ENCODE data around the gene FER.
"Not testable (repeated sequence)": the region's sequence is repeated elsewhere in the genome, so short reads cannot be mapped to it uniquely, and the experiment has no call there.

Gene FER

DNA sequence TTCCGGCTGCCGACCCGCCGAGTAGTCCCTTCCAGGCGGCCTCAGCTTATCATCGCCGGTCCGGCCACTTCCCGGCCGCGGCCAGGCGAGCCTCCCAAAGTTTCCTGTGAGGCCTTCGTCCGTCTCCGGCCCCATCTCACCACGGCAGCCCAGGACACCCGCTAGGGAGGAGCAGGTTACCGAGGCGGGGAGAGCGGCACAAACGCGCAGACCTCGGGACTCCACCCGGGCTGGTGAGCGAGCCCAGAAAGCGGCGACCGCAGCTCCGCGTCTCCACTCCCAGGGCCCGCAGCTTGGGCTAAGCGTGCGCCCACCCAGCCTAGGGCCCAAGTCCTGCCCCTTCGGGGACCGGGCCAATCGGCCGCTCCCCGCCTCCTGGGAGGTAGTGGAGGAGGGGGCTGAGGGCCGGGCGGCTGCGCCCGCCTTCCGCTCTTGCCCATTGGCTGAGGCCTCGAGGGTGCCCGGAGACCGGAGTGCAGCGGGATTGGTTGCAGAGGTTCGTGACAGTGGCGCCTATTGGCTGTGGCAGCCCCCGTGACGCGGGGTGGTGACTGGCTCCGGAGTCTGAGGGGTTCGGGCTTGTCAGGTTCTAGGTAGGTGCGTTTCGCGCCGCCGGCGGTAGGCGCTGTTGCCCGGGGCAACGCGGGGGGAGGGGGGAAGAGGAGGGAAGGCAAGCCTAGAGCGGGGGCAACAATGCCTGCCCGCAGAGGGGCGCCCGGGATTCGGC lies 867 bp downstream of the FER start:
- peak; percentile 96 for DNase-seq

DNA sequence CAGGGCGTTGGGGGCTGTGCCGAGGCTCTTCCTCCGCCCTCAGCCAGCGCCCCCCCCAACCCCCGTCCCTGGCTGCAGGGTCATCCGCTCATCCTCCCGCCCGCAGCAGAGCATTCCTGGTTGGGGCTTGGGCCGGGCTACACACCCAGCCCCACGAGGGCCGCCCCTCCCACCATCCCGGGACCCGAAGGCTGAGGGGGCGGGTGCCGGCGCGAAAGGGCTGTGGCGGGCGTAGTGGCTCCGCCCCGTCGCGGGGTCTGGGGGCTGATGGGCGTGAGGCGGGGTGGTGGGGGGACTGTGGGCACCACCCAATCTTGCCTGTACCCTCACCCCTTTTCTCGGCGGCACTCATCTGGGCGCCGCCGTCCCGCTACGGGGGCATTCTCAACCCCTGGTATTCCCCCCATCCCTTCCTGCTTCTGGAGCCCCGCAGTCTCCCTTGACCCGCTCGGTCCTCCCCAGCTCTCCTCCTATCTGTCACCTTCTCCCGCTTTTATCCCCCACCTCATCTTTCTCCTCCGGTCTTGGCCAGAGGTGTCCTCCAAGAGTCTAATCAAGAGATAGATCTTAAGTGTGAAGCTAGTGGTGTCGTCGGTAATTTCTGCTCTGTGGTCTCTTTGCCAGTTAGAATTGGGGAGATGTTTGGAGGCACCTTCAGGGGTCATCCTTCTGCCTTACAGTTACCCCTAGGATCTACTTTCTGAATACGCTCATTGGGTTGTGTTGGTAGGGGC lies 1.6 kb downstream of the FER start:
- DNase-seq: no peak

DNA sequence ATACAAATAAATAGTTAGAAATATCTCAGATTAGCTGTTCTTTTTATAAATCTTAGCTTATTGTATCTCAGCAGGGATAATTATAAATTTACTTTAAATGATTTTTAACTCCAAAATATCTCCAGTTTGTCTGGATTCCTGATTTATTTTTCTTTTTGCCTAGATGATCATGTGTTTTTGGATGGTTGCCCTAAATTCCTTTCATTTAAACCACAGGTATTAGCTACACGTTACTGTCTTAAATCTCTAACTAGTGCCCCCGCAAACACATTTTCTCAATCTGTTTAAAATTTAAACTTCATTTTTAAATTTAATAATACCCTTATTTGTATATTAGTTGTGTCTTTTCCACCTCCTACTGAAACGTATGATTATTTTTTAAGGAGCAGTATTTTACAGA lies 5.6 kb downstream of the FER start:
- no peak for DNase-seq

DNA sequence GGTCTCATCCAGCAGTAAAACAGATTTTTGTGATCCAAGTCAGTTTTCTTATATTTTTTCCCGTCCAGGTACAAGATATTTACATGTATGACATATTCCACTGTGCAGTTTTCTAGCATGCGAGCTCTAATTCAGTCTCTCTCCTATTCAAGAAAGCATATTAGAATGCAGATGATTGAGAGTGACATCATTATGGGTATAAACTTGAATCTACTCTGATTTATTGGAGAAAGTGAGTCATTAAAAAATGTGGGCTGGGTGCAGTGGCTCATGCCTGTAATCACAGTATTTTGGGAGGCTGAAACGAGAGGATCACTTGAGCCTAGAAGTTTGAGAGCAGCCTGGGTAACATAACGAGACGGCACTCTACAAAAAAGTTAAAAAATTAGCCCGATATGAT lies 6.2 kb downstream of the FER start:
- DNase-seq: no peak

DNA sequence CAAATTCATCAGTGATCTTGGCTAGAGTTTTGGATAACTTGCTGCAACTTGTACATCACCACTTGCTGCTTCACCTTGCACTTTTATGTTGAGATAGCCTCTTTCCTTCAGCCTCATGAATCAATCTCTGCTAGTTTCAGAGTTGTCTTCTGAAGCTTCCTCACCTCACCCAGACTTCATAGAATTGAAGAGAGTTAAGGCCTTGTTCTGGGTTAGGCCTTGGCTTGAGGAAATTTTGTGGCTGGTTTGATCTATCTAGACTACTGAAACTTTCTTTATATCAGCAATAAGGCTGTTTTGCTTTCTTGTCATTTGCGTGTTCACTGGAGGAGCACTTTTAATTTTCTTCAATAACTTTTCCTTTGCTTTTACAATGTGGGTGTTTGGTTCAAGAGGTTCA lies 12.8 kb downstream of the FER start:
- DNase-seq: no peak

DNA sequence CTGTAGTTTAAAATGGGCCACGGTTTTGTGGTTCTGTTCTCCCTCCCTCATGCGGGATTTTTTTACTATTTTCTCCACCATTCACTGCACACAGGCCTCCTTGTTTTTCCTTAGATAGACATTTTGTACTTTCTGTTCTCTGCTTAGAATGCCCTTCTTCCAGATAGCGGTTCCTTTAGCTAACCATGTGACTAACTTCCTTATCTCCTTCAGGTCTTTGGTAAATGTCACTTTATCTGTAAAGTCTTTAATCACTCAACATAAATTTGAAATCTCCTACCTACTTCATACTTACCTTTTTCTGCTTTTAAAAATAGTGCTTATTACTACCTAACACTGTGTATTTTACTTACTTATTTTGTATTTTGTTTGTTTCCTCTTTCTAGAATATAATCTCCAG lies 15.0 kb downstream of the FER start:
- no peak for DNase-seq

DNA sequence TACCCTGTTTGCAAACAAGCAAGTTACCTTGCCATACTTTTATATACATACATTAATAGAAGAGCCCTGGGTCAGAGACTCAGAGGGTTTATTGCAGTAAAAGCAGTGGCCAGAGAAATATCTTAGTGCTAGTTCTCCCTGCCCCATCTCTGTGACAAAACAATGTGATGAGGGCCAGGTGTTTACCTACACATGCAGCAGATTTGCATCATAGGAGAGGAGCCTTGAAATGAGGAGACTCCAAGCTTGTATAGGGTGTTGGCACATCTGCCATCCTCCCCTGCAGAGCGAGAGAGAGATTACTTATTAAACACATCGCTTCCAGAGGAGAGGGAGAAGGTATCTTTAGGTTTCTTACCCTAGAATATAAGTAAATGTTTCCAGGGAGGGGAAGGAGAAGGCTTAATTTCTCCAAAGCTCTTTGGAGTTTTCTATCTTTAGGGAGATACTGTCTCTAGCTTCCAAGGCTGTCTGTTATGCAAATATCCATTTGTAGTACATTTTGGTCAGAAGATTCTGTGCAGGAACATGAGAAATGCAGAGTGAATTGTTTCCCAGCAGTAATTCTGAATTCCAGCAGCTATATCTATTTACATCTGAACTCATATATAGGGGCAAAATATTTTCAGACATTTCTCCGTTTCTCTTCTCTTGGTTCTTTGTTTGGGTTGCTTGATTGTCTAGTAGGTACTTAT lies 15.7 kb downstream of the FER start:
- DNase-seq: no peak

DNA sequence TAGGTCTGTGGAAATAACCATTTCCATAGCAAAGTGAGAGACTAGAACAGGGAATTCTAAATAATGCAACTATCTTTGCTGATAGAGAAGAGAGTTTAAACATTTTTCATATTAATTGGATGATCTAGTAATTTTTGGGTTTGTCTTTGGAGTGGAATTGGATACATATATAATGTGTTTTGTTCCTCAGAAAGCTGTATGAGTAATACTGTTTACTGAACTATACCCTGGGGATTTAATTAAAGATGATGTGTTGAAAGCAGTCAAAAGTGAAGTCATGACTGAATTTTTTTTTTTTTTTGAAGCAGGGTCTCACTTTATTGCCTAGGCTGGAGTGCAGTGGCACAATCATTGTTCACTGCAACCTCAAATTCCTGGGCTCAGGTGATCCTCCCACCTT lies 17.9 kb downstream of the FER start:
- DNase-seq: no peak

DNA sequence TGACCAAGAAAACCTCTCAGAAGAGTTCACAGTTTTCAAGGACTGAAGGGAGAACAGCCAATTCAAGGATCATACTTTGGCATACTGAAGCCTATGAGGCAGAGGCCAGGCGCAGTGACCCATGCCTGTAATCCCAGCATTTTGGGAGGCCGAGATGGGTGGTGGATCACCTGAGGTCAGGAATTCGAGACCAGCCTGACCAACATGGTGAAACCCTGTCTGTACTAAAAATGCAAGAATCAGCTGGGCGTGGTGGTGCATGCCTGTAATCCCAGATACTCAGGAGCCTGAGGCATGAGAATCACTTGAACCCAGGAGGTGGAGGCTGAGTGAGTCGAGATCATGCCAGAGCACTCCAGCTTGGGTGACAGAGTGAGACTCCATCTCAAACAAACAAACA lies 19.2 kb downstream of the FER start:
- not testable (repeated sequence) for DNase-seq

DNA sequence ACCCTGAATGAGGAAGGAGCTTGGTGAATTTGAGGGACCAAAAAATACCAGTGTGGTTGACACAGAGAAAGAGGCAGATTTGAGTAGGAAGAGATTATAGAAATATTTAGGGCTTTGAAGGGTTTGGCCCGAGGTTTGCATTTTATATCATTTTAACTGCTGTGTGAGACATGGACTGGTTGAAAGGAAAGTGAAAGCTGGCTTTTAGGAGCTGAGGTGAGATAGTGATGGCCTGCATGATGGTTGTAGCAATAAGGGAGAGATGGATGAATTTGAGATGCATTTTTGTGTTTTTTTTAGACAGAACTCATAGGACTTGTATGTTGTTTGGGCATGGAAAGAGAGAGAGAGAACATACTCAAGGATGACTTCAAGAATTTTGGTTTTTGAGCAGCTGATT lies 21.7 kb downstream of the FER start:
- DNase-seq: no peak

DNA sequence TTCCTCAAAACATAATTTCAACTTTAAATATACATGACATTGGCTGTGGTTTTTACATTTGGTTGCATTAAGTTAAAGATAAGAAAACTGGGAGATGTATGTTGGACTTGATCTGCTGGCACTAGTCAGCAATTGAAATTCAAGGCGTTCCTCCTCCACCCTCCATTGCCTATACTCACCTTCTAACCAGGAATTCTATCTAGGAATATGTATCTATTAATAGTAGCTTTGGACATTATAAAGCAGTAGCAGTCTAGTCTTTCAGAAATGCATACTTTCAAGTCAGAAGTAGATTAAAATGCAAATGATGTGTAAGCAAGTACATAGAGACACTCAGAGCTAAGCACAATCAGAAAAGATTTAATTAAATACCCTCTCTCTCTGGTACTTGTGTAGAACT lies 24.9 kb downstream of the FER start:
- DNase-seq: no peak

DNA sequence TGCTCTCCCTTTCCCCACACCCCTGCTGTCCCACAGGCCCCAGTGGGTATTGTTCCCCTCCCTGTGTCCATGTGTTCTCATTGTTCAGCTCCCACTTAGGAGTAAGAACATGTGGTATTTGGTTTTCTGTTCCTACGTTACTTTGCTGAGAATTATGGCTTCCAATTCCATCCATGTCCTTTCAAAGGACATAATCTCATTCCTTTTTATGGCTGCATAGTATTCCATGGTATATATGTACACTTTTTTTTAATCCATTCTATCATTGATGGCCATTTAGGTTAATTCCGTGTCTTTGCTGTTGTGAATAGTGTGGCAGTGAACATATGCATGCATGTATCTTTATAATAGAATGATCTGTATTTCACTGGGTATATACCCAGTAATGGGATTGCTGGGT lies 25.6 kb downstream of the FER start:
- no peak for DNase-seq

DNA sequence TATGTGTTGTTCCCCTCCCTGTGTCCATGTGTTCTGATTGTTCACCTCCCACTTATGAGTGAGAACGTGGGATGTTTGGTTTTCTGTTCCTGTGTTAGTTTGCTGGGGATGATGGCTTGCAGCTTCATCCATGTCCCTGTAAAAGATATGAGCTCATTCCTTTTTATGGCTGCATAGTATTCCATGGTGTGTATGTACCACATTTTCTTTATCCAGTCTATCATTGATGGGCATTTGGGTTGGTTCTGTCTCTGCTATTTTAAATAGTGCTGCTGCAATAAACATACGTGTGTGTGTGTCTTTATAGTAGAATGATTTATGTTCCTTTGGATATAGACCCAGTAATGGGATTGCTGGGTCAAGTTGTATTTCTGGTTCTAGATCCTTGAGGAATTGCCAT lies 26.4 kb downstream of the FER start:
- DNase-seq: not testable (repeated sequence)

DNA sequence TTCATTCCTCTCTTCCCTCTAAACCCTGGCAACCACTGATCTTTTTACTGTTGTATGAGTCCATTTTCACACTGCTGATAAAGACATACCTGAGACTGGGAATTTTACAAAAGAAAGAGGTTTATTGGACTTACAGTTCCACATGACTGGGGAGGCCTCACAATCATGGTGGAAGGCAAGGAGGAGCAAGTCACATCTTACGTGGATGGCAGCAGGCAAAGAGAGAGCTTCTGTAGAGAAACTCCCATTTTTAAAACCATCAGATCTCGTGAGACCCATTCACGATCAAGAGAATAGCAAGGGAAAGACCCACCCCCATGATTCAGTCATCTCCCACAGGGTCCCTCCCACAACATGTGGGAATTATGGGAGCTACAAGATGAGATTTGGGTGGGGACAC lies 29.9 kb downstream of the FER start:
- not testable (repeated sequence) for DNase-seq

DNA sequence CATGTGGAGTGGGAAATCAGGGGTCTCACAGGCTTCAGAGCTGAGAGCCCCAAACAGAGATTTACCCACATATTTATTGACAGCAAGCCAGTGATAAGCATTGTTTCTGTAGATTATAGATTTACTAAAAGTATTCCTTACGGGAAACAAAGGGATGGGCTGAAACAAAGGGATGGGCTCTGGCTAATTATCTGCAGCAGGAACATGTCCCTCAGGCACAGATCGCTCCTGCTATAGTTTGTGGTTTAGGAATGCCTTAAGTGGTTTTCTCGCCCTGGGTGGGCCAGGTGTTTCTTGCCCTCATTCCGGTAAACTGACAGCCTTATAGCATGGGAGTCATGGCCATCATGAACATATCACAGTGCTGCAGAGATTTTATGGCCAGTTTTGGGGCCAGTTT lies 36.9 kb downstream of the FER start:
- not testable (repeated sequence) for DNase-seq

DNA sequence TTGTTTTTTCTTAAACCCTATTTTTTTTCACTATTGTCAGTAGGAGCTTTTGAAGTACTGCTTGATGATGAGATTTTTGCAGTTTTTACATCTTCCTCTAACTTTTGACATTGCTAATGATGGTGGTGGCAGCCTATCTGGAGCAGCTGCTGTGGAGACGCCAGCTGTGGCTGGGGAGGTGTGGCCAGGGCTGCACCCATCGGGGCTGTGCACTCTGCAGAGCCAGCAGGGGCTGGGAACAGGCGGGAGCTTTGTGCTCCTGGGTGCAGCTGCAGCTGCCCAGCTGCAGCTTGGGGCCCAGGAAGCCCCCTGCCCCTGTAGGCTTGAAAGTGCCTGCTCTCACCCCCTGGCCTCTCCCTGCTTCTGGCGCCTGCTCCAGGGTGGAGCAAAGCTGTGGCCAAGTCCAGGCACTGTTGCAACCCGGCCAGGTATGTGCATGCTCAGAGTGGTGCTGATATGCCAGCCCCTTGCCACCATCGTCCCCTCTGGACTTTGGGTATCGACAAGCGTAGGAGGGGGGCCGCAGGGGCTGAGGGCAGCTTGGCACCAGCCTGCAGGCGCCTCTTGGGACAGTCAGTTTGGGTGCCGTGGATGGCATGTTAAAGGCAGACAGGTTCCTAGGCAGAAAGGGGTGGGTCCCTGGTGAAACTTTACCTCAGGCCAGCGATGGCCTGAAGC lies 39.2 kb downstream of the FER start:
- no peak for DNase-seq

DNA sequence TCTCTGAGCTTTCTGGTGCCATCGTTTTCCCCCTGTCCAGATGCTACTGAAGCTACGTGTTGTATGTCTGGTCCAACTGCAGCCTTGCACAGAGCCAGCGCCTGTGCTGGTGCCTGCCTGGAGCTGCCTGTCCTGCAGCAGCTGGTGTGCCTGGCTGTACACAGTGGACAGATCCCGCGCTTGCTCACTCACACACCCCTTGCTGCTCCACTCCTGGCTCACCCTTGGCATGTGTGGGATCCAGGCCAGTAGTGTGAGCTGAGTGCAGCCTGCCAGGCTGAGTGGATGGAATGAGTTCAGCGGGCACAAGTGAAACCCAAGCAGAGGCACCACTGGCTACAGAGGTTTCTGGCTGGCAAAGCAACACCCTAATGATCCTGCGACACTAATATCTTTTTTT lies 40.4 kb downstream of the FER start:
- DNase-seq: no peak

DNA sequence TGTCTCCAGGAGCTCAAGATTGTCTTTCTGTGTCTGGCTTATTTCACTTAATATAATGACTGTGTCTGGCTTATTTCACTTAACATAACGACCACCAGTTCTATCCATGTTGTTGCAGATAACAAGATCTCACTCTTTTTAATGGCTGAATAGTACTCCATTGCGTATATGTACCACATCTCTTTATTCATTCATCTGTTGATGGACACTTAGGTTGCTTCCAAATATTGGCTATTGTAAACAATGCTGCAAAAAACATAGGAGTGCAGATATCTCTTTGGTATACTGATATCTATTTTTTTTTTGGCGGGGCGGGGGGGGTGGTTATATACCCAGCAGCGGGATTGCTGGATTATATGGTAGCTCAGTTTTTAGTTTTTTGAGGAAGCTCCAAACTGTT lies 45.5 kb downstream of the FER start:
- DNase-seq: no peak

DNA sequence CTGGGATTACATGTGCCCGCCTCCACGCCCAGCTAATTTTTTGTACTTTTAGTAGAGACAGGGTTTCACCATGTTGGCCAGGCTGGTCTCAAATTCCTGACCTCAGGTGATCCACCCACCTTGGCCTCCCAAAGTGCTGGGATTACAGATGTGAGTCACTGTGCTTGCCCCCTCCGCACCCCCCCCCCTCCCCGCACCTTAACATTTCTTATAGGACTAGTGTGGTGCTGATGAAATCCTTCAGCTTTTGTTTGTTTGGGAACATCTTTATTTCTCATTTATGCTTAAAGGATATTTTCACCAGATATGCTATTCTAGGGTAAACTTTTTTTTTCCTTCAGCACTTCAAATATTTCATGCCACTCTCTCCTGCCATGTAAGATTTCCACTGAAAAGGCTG lies 46.7 kb downstream of the FER start:
- DNase-seq: not testable (repeated sequence)

DNA sequence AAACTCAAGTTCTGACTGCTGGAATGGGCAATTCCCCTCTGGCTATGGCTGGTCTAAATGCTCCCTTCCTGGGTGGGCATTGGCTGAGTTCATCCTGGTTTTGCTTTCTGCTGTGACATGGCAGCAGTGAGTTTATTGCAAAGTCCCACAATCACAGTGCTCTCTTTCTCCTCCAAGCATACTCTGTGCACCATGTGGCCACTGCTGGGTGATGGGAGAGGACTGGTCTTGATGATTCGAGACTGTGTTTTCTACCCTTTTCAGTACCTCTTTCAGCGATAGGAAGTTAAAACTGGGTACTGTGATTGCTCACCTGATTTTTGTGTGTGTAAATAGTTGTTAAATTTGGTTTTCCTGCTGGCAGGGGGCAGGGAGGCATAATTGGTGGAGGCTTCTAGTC lies 49.7 kb downstream of the FER start:
- DNase-seq: no peak

DNA sequence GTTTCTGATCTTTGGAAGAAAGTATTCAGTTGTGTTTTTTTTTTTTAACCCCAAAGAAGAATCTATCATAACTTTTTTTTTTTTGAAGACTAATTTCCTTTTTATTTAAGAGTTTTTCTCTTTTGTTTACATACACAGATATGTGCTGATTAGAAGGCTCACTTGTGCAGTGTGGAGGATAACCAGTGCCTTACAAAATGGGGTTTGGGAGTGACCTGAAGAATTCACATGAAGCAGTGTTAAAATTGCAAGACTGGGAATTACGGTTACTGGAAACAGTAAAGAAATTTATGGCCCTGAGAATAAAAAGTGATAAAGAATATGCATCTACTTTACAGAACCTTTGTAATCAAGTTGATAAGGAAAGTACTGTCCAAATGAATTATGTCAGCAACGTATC lies 50.3 kb downstream of the FER start:
- no peak for DNase-seq

DNA sequence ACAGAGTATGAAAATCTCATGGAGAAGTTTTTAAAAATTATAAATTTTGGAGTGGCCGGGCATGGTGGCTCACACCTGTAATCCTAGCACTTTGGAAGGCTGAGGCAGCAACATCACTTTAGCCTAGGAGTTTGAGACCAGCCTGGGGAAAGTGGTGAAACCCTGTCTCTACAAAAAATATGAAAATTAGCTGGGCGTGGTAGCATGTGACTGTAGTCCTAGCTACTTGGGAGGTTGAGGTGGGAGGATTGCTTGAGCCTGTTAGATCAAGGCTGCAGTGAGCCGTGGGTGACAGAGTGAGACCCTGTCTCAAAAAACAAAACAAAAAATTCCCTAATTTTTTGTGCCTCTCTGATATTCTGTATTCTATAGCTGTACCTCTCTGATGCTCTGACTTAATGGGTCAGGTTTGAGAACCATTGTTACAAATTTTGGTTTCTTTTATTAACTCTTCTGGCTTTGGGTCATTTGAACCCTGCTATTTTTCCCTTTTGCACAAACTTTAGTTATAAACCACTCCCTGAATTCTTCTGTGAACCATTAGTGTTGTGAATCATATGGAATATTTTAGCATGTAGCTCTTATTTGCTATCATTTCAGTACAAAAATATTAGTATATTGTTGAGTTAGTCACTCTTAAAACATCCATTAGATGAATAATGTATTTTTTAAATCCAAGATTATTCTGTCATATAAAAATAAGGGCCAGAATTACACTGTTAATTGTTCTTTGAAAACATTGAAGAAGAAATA lies 51.0 kb downstream of the FER start:
- DNase-seq: no peak

DNA sequence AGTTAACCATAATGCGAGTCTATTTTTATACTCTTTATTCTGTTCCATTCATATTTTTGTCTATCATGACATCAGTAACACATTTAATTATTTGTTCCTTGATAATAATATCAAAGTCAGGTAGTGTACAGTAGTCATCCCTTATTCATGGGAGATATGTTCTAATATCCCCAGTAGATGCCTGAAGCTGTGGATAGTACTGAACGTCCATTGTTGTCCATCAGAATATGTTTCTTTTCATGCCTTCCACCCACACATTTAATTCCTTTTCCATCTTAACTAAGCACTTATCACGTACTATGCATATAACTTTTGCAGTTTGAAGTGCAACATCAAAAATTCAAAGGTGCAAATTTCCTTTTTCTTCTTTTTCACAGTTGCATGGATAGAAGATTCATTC lies 53.6 kb downstream of the FER start:
- no peak for DNase-seq
